ENCODE measurements around the gene SLC16A12. TPM values are rescaled to one million over a fixed set of nuclear protein-coding genes. Genes with fewer than 3 reads are reported as not detected.

The SLC16A12 gene
- total RNA-seq, 1 donor from 2014 or later: 0.21 TPM

- Mint-ChIP-seq H3K4me1 (ENCODE audit: unreplicated experiment) (peaks cover 4% of the 10 kb centered on the region), H3K27me3 (ENCODE audit: unreplicated experiment) (no peaks in the 10 kb centered on the region), H3K36me3 (ENCODE audit: low read depth, unreplicated experiment) (no peaks in the 10 kb centered on the region), H3K4me3 (ENCODE audit: unreplicated experiment) (no peak overlapping the region), H3K9me3 (ENCODE audit: unreplicated experiment) (no peaks in the 10 kb centered on the region), H3K27ac (ENCODE audit: unreplicated experiment) (no peak overlapping the region)
- DNase-seq (ENCODE audit: low spot score): no peak
- TF ChIP-seq, protein P1, sequence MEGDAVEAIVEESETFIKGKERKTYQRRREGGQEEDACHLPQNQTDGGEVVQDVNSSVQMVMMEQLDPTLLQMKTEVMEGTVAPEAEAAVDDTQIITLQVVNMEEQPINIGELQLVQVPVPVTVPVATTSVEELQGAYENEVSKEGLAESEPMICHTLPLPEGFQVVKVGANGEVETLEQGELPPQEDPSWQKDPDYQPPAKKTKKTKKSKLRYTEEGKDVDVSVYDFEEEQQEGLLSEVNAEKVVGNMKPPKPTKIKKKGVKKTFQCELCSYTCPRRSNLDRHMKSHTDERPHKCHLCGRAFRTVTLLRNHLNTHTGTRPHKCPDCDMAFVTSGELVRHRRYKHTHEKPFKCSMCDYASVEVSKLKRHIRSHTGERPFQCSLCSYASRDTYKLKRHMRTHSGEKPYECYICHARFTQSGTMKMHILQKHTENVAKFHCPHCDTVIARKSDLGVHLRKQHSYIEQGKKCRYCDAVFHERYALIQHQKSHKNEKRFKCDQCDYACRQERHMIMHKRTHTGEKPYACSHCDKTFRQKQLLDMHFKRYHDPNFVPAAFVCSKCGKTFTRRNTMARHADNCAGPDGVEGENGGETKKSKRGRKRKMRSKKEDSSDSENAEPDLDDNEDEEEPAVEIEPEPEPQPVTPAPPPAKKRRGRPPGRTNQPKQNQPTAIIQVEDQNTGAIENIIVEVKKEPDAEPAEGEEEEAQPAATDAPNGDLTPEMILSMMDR (IDR thresholded peaks at IDR 0.05; ENCODE audit: unreplicated experiment): no peak
Observed at GRCh38 chr10:89470628-89471027, 64.8 kb downstream of the SLC16A12 start.

DNA sequence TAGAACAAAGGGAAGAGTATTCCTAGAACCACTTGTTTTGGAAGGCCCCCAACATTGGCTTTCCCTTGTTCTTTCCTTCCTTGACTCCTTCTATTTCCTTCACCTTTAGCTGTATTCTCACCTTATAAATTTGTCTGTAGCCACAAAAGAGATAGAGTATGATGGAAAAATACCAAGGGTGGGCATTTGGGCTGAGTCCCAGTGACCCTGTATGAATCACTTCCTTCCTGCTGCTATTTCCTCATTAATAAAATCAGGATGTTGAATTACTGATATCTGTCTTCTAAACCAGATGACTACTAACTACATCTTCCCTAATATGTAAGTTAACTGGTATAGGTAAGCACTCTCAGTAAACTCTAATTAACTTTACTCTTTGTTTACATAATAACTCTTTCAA is 65.9 kb downstream of the SLC16A12 start:
- H3K27me3 Mint-ChIP-seq (ENCODE audit: unreplicated experiment): no peaks in the 10 kb centered on the region
- H3K27ac Mint-ChIP-seq (ENCODE audit: unreplicated experiment): no peak overlapping the region
- H3K4me3 Mint-ChIP-seq (ENCODE audit: unreplicated experiment): no peak overlapping the region
- peaks cover 4% of the 10 kb centered on the region for H3K4me1 Mint-ChIP-seq (ENCODE audit: unreplicated experiment)
- H3K36me3 Mint-ChIP-seq (ENCODE audit: low read depth, unreplicated experiment): no peaks in the 10 kb centered on the region
- TF ChIP-seq, protein P1 (IDR thresholded peaks at IDR 0.05; ENCODE audit: unreplicated experiment): no peak
- no peaks in the 10 kb centered on the region for H3K9me3 Mint-ChIP-seq (ENCODE audit: unreplicated experiment)
- no peak for DNase-seq (ENCODE audit: low spot score)

GRCh38 chr10:89468191-89468965 is 67.0 kb downstream of the SLC16A12 start:
- DNase-seq (ENCODE audit: low spot score): no peak
- TF ChIP-seq, protein P1 (IDR thresholded peaks at IDR 0.05; ENCODE audit: unreplicated experiment): no peak
- Mint-ChIP-seq H3K4me3 (ENCODE audit: unreplicated experiment) (no peak overlapping the region), H3K27ac (ENCODE audit: unreplicated experiment) (no peak overlapping the region), H3K36me3 (ENCODE audit: low read depth, unreplicated experiment) (no peaks in the 10 kb centered on the region), H3K9me3 (ENCODE audit: unreplicated experiment) (no peaks in the 10 kb centered on the region), H3K4me1 (ENCODE audit: unreplicated experiment) (peaks cover 4% of the 10 kb centered on the region), H3K27me3 (ENCODE audit: unreplicated experiment) (no peaks in the 10 kb centered on the region)

DNA sequence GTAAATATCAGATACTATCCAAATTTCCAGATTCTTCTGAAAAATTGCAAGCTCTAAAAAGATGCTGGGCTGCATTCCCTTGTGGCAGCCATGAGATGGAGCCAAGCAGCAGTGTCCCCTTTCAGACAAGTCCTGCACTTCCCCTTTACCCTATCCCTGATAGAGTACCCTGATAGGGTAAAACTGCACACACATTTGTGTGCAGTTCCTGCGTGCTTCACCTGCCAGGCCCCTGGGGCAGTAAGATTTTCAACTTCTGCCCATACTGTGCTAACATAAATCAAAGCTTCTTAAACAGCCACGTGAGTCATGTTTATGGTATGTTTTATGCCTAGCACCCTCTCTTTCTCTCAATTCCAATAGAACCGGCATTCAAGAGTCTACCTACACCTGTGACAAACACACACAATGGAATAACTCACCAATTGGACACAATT is 68.8 kb downstream of the SLC16A12 start:
- DNase-seq (ENCODE audit: low spot score): no peak
- H3K27ac Mint-ChIP-seq (ENCODE audit: unreplicated experiment): no peak overlapping the region
- peaks cover 4% of the 10 kb centered on the region for H3K4me1 Mint-ChIP-seq (ENCODE audit: unreplicated experiment)
- TF ChIP-seq, protein P1 (IDR thresholded peaks at IDR 0.05; ENCODE audit: unreplicated experiment): no peak
- H3K9me3 Mint-ChIP-seq (ENCODE audit: unreplicated experiment): no peaks in the 10 kb centered on the region
- H3K27me3 Mint-ChIP-seq (ENCODE audit: unreplicated experiment): no peaks in the 10 kb centered on the region
- H3K4me3 Mint-ChIP-seq (ENCODE audit: unreplicated experiment): no peak overlapping the region
- no peaks in the 10 kb centered on the region for H3K36me3 Mint-ChIP-seq (ENCODE audit: low read depth, unreplicated experiment)

- no peaks in the 10 kb centered on the region for H3K27me3 Mint-ChIP-seq (ENCODE audit: unreplicated experiment)
- H3K9me3 Mint-ChIP-seq (ENCODE audit: unreplicated experiment): no peaks in the 10 kb centered on the region
- no peak overlapping the region for H3K4me3 Mint-ChIP-seq (ENCODE audit: unreplicated experiment)
- no peaks in the 10 kb centered on the region for H3K36me3 Mint-ChIP-seq (ENCODE audit: low read depth, unreplicated experiment)
- TF ChIP-seq, protein P1 (IDR thresholded peaks at IDR 0.05; ENCODE audit: unreplicated experiment): no peak
- no peak overlapping the region for H3K27ac Mint-ChIP-seq (ENCODE audit: unreplicated experiment)
- DNase-seq (ENCODE audit: low spot score): no peak
- peaks cover 4% of the 10 kb centered on the region for H3K4me1 Mint-ChIP-seq (ENCODE audit: unreplicated experiment)
Observed at GRCh38 chr10:89465196-89465595, 70.2 kb downstream of the SLC16A12 start.
